A673 (cell line): ENCODE results near the gene C2orf76. TPM values are rescaled to one million over a fixed set of nuclear protein-coding genes. Genes with fewer than 3 reads are reported as not detected.

Experiments used
- BruUV-seq: library from RNA; stranded (reverse); fragments of 400-500 nt; replicated peaks from 2 replicates; lab custom pipeline; 2021; lab: Mats Ljungman, UMichigan
- CTCF ChIA-PET: fragments of 300-600 bp; sonication (Branson Sonifier 250); formaldehyde crosslinking; loops from one replicate; lab custom pipeline; 2022; ENCODE audit warnings: antibody characterized with exemption; lab: Charles Lee
- POLR2A ChIA-PET: fragments of 300-600 bp; sonication (Branson Sonifier 250); formaldehyde crosslinking; loops from one replicate; lab custom pipeline; 2022; ENCODE audit warnings: antibody characterized with exemption; ENCODE audit not compliant: low non-redundant PET; lab: Charles Lee
- DNase-seq: peaks from one replicate; pipeline ENCODE4 v3.0.0-alpha.2; 2015; ENCODE audit warnings: low spot score
- H3K27ac ChIP-seq: fragments of 200-600 bp; sonication (generic); 2 replicates; pipeline ENCODE4 v1.5.1; 2016; ENCODE audit warnings: mixed run types, low read depth, mild to moderate bottlenecking, mixed read lengths, antibody characterized with exemption, low read length; ENCODE audit not compliant: poor library complexity, severe bottlenecking
- H3K27me3 ChIP-seq: fragments of 200-600 bp; sonication (generic); replicated peaks from 2 replicates; pipeline ENCODE4 v1.6.1; 2017; ENCODE audit warnings: mixed run types, low read depth, mild to moderate bottlenecking, mixed read lengths, antibody characterized with exemption, low read length; ENCODE audit not compliant: insufficient read depth, poor library complexity
- H3K36me3 ChIP-seq: fragments of 200-600 bp; sonication (generic); 2 replicates; pipeline ENCODE4 v1.6.1; 2016; ENCODE audit warnings: mixed run types, mild to moderate bottlenecking, mixed read lengths, antibody characterized with exemption, low read length; ENCODE audit not compliant: insufficient read depth, poor library complexity, severe bottlenecking
- H3K4me1 ChIP-seq: fragments of 200-600 bp; sonication (generic); 2 replicates; pipeline ENCODE4 v1.6.1; 2017; ENCODE audit warnings: mixed run types, mild to moderate bottlenecking, mixed read lengths, antibody characterized with exemption, low read length; ENCODE audit not compliant: insufficient read depth, poor library complexity, severe bottlenecking
- H3K4me3 ChIP-seq: fragments of 200-600 bp; sonication (generic); 2 replicates; pipeline ENCODE4 v1.5.1; 2016; ENCODE audit warnings: low read depth, mixed run types, mild to moderate bottlenecking, mixed read lengths, low read length; ENCODE audit not compliant: poor library complexity, severe bottlenecking
- H3K9me3 ChIP-seq: fragments of 200-600 bp; sonication (generic); 2 replicates; pipeline ENCODE4 v1.6.1; 2016; ENCODE audit warnings: mixed run types, low read depth, mild to moderate bottlenecking, mixed read lengths, antibody characterized with exemption, low read length; ENCODE audit not compliant: poor library complexity, severe bottlenecking
- EZH2 ChIP-seq: fragments of 200-600 bp; sonication (generic); IDR thresholded peaks from 2 replicates; pipeline ENCODE4 v1.6.1; 2017; ENCODE audit warnings: borderline replicate concordance, low read depth, mild to moderate bottlenecking, mixed read lengths, antibody characterized with exemption, low read length; ENCODE audit not compliant: poor library complexity, severe bottlenecking
- intact Hi-C: fragments of 100-400 bp; cut with micrococcal nuclease; formaldehyde crosslinking; loops from one replicate; pipeline ENCODE4 v1.10.0; 2022; ENCODE audit not compliant: unreplicated experiment
- total RNA-seq: library from RNA; stranded (reverse); gene quantifications from 2 replicates; pipeline ENCODE4 v1.2.3, GENCODE V29; 2021
- TF ChIP-seq, protein P1 (sequence below): fragments of 300-800, 200-600 bp; sonication (generic); conservative IDR thresholded peaks from 2 replicates; pipeline ENCODE4 v1.5.1; 2017; ENCODE audit warnings: low read depth, mild to moderate bottlenecking, antibody characterized with exemption, low read length, moderate library complexity, mixed read lengths

C2orf76 gene
- total RNA-seq, 1 experiment from 2014 or later: 13.4 TPM

DNA sequence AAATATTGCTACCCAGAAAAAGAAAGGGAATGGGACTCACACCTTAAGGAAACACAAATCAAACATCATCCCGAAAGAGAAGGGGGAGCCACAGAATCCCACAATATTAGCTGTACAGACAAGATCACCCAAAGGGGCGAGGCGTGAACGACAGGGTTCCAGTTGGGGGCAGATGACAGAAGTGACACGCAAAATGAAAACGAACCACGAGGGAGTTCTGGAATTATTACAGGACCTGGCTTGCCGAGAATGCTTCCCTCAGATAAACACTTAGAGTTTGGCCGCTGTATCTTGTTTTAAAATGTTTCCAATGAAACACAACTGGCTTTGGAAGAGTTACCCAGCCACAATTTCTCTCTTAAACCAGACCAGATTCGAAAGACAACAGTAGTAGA lies 60.4 kb downstream of the C2orf76 start:
- TF ChIP-seq, protein P1, sequence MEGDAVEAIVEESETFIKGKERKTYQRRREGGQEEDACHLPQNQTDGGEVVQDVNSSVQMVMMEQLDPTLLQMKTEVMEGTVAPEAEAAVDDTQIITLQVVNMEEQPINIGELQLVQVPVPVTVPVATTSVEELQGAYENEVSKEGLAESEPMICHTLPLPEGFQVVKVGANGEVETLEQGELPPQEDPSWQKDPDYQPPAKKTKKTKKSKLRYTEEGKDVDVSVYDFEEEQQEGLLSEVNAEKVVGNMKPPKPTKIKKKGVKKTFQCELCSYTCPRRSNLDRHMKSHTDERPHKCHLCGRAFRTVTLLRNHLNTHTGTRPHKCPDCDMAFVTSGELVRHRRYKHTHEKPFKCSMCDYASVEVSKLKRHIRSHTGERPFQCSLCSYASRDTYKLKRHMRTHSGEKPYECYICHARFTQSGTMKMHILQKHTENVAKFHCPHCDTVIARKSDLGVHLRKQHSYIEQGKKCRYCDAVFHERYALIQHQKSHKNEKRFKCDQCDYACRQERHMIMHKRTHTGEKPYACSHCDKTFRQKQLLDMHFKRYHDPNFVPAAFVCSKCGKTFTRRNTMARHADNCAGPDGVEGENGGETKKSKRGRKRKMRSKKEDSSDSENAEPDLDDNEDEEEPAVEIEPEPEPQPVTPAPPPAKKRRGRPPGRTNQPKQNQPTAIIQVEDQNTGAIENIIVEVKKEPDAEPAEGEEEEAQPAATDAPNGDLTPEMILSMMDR: no peak
- no peak for TF ChIP-seq EZH2
- ChIA-PET POLR2A (no interaction called here), CTCF (no interaction called here)
- Histone ChIP-seq H3K4me3 (no peak overlapping the region), H3K4me1 (peaks cover 33% of the 10 kb centered on the region), H3K27ac (no peak overlapping the region), H3K36me3 (no peaks in the 10 kb centered on the region), H3K9me3 (no peaks in the 10 kb centered on the region), H3K27me3 (no peaks in the 10 kb centered on the region)
- intact Hi-C loops: no loop called here
- no TSS peak for BruUV-seq
- no peak for DNase-seq

DNA sequence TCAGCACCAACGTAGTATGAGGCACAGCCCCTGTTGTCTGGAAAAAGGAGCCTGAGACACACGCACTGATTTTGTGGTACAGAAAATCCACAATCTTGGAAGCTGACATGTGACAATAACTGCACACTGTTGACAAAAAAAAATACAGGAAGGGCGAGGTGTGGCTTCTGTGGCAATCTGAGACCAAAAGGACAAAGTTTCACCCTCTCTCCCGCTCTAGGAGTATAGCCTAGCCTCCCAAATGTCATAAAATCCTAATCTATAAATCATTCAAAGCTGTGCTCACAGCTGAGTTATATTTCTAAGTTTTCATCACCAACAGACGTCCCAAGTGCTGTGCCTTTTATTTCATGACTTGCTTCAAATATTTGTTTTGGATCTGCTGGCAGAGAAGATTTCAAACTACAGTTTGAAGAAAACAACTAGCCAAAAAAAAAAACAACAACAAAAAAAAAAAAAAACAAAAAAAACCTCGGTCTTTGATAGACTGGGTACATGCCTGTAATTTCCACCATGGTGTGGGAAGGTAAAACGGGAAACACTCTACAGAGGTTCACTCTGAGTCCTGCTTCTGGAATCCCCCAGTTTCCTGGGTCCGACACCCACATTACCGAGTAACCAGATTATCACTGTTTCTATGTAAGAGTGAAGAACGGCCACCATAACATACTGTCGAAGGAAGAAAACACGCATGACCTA lies 61.0 kb downstream of the C2orf76 start:
- Histone ChIP-seq H3K27me3 (no peaks in the 10 kb centered on the region), H3K27ac (no peak overlapping the region), H3K4me1 (peaks cover 38% of the 10 kb centered on the region), H3K9me3 (no peaks in the 10 kb centered on the region), H3K4me3 (no peak overlapping the region), H3K36me3 (no peaks in the 10 kb centered on the region)
- intact Hi-C loops: no loop called here
- ChIA-PET POLR2A (no interaction called here), CTCF (no interaction called here)
- DNase-seq: no peak
- no peak for TF ChIP-seq EZH2
- TF ChIP-seq, protein P1: no peak
- no TSS peak for BruUV-seq

DNA sequence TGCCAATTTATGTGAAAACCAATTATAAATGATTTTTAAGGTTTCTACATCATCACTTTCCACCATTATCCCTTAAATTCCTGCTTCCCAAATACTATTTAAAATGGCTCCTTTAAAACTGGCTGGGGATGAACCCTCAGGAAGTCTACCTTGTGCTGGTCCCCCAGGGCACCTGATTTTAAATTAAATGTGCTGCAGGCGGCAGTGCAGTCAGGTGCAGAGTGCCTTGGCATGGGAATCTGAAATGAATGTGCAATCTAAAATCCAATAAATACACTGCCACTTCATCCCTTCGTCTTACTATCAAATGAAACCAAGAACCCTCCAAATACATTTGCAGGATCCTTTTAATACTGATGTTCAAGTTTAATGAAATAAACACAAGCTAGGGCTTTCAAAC lies 61.8 kb downstream of the C2orf76 start:
- Histone ChIP-seq H3K4me1 (peaks cover 38% of the 10 kb centered on the region), H3K36me3 (no peaks in the 10 kb centered on the region), H3K27me3 (no peaks in the 10 kb centered on the region), H3K9me3 (no peaks in the 10 kb centered on the region), H3K27ac (no peak overlapping the region), H3K4me3 (no peak overlapping the region)
- intact Hi-C loops: loop anchor here (5.0 kb wide), 1 partner anchor 73 kb away; no protein-coding TSS in a partner anchor
- DNase-seq: no peak
- ChIA-PET POLR2A (no interaction called here), CTCF (no interaction called here)
- TF ChIP-seq EZH2: no peak
- TF ChIP-seq, protein P1: no peak
- BruUV-seq: no TSS peak
